OCI-LY3 (cell line): ENCODE data around the gene GORASP1.

Experiments used
- H2AFZ ChIP-seq: fragments of 200-600, 300-600 bp; shearing (Covaris generic); 2 replicates; pipeline ENCODE4 v1.6.0; 2014; ENCODE audit warnings: antibody characterized with exemption, low read depth, low read length
- H3K27ac ChIP-seq: fragments of 200-600, 300-600 bp; sonication (generic); 2 replicates; pipeline ENCODE4 v1.5.1; 2014; ENCODE audit warnings: mild to moderate bottlenecking, low read length, moderate library complexity, mixed read lengths
- H3K27me3 ChIP-seq: fragments of 200-600, 300-600 bp; sonication (generic); 2 replicates; pipeline ENCODE4 v1.6.1; 2014; ENCODE audit warnings: low read depth, low read length, mixed read lengths
- H3K36me3 ChIP-seq: fragments of 200-600, 300-600 bp; sonication (generic); replicated peaks from 2 replicates; pipeline ENCODE3; 2014; ENCODE audit warnings: low read depth, low read length, mixed read lengths
- H3K4me1 ChIP-seq: fragments of 300-600, 200-600 bp; sonication (generic); 2 replicates; pipeline ENCODE4 v1.6.1; 2014; ENCODE audit warnings: low read length, mixed read lengths
- H3K4me2 ChIP-seq: fragments of 200-600, 300-600 bp; sonication (generic); 2 replicates; pipeline ENCODE4 v1.6.1; 2014; ENCODE audit warnings: low read length, mixed read lengths
- H3K4me3 ChIP-seq: fragments of 300-600, 200-600 bp; sonication (generic); 2 replicates; pipeline ENCODE4 v1.5.1; 2014; ENCODE audit warnings: antibody characterized with exemption, mild to moderate bottlenecking, low read length, moderate library complexity
- H3K79me2 ChIP-seq: fragments of 300-600, 200-600 bp; shearing (Covaris generic); 2 replicates; pipeline ENCODE4 v1.6.1; 2014; ENCODE audit warnings: mild to moderate bottlenecking, low read length, mixed read lengths
- H3K9ac ChIP-seq: fragments of 300-600, 200-600 bp; shearing (Covaris generic); 2 replicates; pipeline ENCODE4 v1.6.0; 2014; ENCODE audit warnings: mild to moderate bottlenecking, low read length, moderate library complexity
- H3K9me3 ChIP-seq: fragments of 200-600, 300-600 bp; shearing (Covaris generic); 2 replicates; pipeline ENCODE4 v1.6.1; 2014; ENCODE audit warnings: low read length, mixed read lengths; ENCODE audit not compliant: insufficient read depth
- H4K20me1 ChIP-seq: fragments of 200-600, 300-600 bp; sonication (generic); 2 replicates; pipeline ENCODE4 v1.6.1; 2016; ENCODE audit warnings: low read length, mixed read lengths; ENCODE audit not compliant: insufficient read depth
- EZH2phosphoT487 ChIP-seq: fragments of 200-600 bp; shearing (Covaris generic); IDR thresholded peaks from 2 replicates; pipeline ENCODE4 v1.6.1; 2018; ENCODE audit warnings: antibody characterized with exemption, mixed run types, low read depth
- TF ChIP-seq, protein P1 (sequence below): fragments of 200-600, 300-600 bp; sonication (generic); IDR thresholded peaks from 2 replicates; pipeline ENCODE4 v1.5.1; 2014; ENCODE audit warnings: antibody characterized with exemption, low read length, low read depth

GORASP1 gene

DNA sequence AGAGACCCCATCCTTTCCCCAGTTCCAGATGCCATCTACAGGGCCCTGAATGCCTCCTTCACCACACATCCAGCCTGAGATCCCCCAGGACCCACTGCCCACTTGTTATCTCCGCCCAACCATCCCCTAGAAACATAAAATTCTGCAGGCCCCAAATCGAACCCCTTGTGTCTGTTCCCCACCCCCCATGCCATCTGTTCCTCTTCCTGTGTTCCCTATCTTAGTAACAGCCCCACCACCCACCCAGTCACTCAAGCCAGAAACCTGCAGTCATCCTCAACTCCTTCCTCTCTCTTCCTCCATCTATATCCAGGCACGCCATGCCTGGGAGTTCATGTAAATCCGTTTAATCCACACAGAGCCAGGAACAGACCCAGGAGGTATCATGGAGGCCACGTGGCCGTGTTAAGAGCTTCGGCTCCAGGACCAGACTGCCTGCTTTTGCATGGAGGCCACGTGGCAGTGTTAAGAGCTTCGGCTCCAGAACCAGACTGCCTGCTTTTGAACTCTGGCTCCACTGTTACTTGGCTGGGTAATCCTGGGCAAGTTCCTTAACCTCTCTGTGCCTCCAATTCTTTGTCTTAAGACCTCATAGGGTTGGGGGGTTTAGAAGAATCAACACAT, 41.1 kb upstream of the GORASP1 start:
- peak overlapping the region; percentile 71 for H3K9ac ChIP-seq
- H3K27me3 ChIP-seq, result no peaks in the 10 kb centered on the region
- peak overlapping the region; percentile 94 for H3K4me2 ChIP-seq
- peaks cover 67% of the 10 kb centered on the region for H3K4me1 ChIP-seq
- peaks cover 63% of the 10 kb centered on the region for H3K79me2 ChIP-seq
- peak overlapping the region; percentile 11; the same call in 1 of the 2 replicates for H2AFZ ChIP-seq
- TF ChIP-seq, protein P1, sequence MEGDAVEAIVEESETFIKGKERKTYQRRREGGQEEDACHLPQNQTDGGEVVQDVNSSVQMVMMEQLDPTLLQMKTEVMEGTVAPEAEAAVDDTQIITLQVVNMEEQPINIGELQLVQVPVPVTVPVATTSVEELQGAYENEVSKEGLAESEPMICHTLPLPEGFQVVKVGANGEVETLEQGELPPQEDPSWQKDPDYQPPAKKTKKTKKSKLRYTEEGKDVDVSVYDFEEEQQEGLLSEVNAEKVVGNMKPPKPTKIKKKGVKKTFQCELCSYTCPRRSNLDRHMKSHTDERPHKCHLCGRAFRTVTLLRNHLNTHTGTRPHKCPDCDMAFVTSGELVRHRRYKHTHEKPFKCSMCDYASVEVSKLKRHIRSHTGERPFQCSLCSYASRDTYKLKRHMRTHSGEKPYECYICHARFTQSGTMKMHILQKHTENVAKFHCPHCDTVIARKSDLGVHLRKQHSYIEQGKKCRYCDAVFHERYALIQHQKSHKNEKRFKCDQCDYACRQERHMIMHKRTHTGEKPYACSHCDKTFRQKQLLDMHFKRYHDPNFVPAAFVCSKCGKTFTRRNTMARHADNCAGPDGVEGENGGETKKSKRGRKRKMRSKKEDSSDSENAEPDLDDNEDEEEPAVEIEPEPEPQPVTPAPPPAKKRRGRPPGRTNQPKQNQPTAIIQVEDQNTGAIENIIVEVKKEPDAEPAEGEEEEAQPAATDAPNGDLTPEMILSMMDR, result 0 out of 2 replicates have a peak, but pooled peaks have one; percentile 8
- TF ChIP-seq EZH2phosphoT487, result no peak
- peaks cover 24% of the 10 kb centered on the region for H3K36me3 ChIP-seq
- H3K9me3 ChIP-seq, result no peaks in the 10 kb centered on the region
- H4K20me1 ChIP-seq, result peaks cover 32% of the 10 kb centered on the region
- H3K4me3 ChIP-seq, result peak overlapping the region; percentile 66
- H3K27ac ChIP-seq, result peak overlapping the region; percentile 80

- Histone ChIP-seq H2AFZ (no peak overlapping the region; the same call in 1 of the 2 replicates), H3K4me3 (peak overlapping the region; percentile 66), H3K9ac (peak overlapping the region; percentile 71), H3K36me3 (peaks cover 31% of the 10 kb centered on the region), H3K9me3 (no peaks in the 10 kb centered on the region), H3K4me2 (peak overlapping the region; percentile 94), H3K4me1 (peaks cover 67% of the 10 kb centered on the region), H3K27ac (peak overlapping the region; percentile 80), H3K79me2 (peaks cover 62% of the 10 kb centered on the region), H4K20me1 (peaks cover 32% of the 10 kb centered on the region), H3K27me3 (no peaks in the 10 kb centered on the region)
- TF ChIP-seq EZH2phosphoT487, result no peak
These were observed 40.4 kb upstream of the GORASP1 start for GRCh38 chr3:39147711-39148434.

- Histone ChIP-seq H3K4me3 (peak overlapping the region; percentile 66), H3K4me1 (peaks cover 61% of the 10 kb centered on the region)
These were observed 39.5 kb upstream of the GORASP1 start for GRCh38 chr3:39146611-39147591.

DNA sequence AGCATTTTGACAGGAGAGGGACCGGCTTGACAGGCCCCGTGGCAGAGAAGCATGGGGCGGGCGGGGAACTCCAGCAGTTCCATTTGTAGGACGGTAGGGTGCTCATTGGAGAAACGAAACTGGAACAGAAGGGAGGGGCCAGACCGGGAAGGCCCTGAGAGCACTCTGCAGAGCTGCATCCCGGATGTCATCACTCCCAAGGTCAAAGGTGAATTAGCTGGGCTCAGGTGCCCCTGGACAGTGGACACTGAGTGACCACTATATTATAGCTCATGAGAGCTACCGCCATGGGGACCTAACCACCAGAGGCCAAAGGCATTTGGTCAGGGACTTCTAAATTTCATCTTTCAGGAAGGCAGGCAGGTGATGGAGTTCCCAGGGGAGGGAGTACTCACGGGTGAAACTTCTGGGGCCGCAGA, 38.7 kb upstream of the GORASP1 start:
- TF ChIP-seq, protein P1, result no peak
- no peak for TF ChIP-seq EZH2phosphoT487
- Histone ChIP-seq H3K79me2 (peaks cover 45% of the 10 kb centered on the region), H3K9me3 (no peaks in the 10 kb centered on the region), H3K27ac (no peak overlapping the region), H3K4me2 (no peak overlapping the region; the same call in 1 of the 2 replicates), H2AFZ (no peak overlapping the region), H3K27me3 (no peaks in the 10 kb centered on the region), H3K9ac (no peak overlapping the region), H3K4me1 (peaks cover 53% of the 10 kb centered on the region), H3K36me3 (peaks cover 48% of the 10 kb centered on the region), H3K4me3 (no peak overlapping the region), H4K20me1 (peaks cover 22% of the 10 kb centered on the region)

More at GRCh38 chr3:39146611-39147591, 39.5 kb upstream of the GORASP1 start:
- H4K20me1 ChIP-seq, result peaks cover 27% of the 10 kb centered on the region
- H3K9me3 ChIP-seq, result no peaks in the 10 kb centered on the region
- H3K27ac ChIP-seq, result peak overlapping the region; percentile 80
- no peaks in the 10 kb centered on the region for H3K27me3 ChIP-seq
- peak overlapping the region; percentile 94 for H3K4me2 ChIP-seq
- H3K9ac ChIP-seq, result peak overlapping the region; percentile 71
- H2AFZ ChIP-seq, result no peak overlapping the region
- H3K36me3 ChIP-seq, result peaks cover 41% of the 10 kb centered on the region
- TF ChIP-seq, protein P1, result no peak
- no peak for TF ChIP-seq EZH2phosphoT487
- H3K79me2 ChIP-seq, result peaks cover 53% of the 10 kb centered on the region
